ENCODE measurements around the gene BCLAF1.
"Not testable (repeated sequence)": the region's sequence is repeated elsewhere in the genome, so short reads cannot be mapped to it uniquely, and the experiment has no call there.

Gene BCLAF1

GRCh38 chr6:136250686-136251008, 39.0 kb downstream of the BCLAF1 start:
- no peak for DNase-seq (ENCODE audit: low read depth in 2 of 3, low spot score in 2 of 3)

- peak; percentile 47 to 80 (median 77) for DNase-seq (ENCODE audit: low read depth in 2 of 3, low spot score in 2 of 3)
Measured at GRCh38 chr6:136249811-136250685, 39.6 kb downstream of the BCLAF1 start, which contains the start of gene MTFR2. Gene MTFR2, minus strand, starts transcription at chr6:136250311. Its CDS starts 1,212 bp downstream, at chr6:136249099.

DNA sequence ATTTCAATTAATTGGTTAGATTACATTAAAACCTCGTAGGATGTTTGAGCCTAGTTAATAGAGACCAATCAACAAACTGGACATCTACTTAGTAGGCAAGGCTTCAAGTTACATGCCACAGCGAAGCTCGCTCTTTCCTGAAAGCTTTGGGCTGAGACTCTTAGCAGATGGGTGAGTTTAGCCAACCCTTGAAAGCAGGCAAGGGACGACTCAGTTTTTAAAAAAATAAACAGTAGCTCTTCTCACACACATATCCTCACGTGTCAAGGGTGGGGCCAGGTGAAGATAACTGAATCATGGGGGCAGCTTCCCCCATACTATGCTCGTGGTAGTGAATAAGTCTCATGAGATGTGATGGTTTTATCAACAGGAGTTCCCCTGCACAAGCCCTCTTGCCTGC, 40.3 kb downstream of the BCLAF1 start:
- no peak for DNase-seq (ENCODE audit: low read depth in 2 of 3, low spot score in 2 of 3)

DNA sequence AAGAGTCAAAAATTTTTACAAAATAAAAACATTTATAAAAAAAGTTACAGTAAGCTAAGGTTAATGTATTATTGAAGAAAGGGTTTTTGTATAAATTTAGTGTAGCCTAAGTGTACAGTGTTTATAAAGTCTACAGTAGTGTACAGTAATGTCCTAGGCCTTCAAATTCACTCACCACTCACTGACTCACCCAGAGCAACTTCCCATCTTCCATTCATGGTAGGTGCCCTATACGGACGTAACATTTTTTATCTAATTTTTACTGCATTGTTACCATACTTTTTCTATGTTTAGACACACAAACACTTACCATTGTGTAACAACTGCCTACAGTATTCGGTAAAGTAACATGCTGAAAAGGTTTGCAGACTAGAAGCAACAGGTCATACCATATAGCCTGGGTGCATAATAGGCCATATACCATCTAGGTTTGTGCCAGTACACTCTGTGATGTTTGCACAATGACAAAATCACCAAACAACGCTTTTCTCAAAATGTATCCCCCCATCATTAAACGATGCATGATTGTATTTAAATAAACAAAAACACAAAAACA, 45.5 kb downstream of the BCLAF1 start:
- no peak for DNase-seq (ENCODE audit: low read depth in 2 of 3, low spot score in 2 of 3)

GRCh38 chr6:136236466-136237293, 53.0 kb downstream of the BCLAF1 start:
- DNase-seq (ENCODE audit: low read depth in 2 of 3, low spot score in 2 of 3), result no peak

GRCh38 chr6:136235233-136235564, 54.4 kb downstream of the BCLAF1 start:
- no peak for DNase-seq (ENCODE audit: low read depth in 2 of 3, low spot score in 2 of 3)

- DNase-seq (ENCODE audit: low read depth in 2 of 3, low spot score in 2 of 3), result no peak
Measured at GRCh38 chr6:136232701-136233100, 56.9 kb downstream of the BCLAF1 start.

DNA sequence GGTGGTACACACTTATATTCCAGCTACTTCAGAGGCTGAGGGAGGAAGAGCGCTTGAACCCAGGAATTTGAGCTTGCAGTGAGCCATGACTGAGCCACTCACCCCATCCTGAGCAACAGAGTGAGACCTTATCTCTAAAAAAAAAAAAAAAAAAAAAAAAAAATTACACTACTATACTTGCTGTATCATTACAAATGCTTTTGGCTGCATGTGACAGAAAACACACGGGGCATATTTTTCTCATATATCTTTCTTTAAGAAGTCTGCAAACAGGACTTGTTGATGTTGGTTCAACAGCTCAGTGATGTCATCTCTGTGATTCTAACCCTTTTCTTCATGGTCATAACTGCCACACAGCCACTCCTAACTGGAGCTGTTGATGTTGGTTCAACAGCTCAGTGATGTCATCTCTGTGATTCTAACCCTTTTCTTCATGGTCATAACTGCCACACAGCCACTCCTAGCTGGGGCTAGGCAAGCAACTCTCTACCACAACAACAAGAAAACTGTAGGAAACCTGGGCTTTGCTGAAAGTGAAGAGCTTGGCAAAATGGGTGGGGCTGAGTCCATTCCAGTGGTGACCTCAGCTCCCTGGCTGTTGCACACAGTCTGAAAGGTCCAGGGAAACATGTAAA, 59.3 kb downstream of the BCLAF1 start:
- DNase-seq (ENCODE audit: low read depth in 2 of 3, low spot score in 2 of 3), result no peak

DNA sequence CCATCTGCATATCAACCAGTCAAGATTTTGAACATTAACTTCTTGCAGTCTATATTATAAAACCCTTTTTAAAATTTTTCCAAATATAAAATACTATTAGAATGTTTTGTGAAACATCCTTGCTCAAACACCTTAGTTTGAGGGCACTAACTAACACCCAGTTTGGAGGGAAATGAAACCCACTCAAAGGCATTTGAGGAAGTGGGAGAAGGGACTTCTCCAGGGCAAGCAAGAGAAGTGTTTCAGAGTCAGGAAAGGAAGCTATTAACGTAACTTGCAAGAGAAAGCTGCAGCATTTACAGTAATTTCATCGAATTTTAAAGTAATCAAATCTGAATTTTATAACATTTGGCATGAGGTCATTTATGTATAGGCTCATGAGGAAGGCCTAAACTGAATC, 60.8 kb downstream of the BCLAF1 start:
- no peak for DNase-seq (ENCODE audit: low read depth in 2 of 3, low spot score in 2 of 3)

GRCh38 chr6:136226674-136227377, 62.8 kb downstream of the BCLAF1 start:
- no peak for DNase-seq (ENCODE audit: low read depth in 2 of 3, low spot score in 2 of 3)

GRCh38 chr6:136226027-136226673, 63.5 kb downstream of the BCLAF1 start:
- peak in 1 of 3 experiments; percentile 34 for DNase-seq (ENCODE audit: low read depth in 2 of 3, low spot score in 2 of 3)

DNA sequence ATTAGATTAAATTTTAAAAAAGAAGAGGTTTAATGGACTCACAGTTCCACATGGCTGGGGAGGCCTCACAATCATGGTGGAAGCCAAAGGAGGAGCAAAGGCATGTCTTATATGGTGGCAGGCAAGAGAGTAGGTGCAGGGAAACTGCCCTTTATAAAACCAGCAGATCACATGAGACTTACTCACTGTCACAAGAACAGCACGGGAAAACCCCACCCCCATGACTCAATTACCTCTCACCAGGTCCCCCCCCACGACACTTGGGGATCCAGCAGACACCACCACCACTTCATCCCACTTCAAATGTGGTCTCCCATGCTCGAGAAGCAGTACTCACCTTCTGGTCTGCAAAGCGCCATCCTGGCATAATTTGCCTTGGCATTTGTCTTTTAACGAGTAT, 64.2 kb downstream of the BCLAF1 start:
- no peak for DNase-seq (ENCODE audit: low read depth in 2 of 3, low spot score in 2 of 3)

DNA sequence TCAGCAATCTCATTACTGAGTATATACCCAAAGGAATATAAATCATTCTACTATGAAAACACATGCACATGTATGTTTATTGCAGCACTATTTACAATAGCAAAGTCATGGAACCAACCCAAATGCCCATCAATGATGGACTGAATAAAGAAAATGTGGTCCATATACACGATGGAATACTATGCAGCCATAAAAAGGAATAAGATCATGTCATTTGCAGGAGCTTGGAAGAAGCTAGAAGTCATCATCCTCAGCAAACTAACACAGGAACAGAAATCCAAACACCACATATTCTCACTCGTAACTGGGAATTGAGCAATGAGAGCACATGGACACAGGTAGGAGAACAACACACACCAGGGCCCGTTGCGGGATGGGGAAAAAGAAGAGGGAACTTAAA, 64.7 kb downstream of the BCLAF1 start:
- DNase-seq (ENCODE audit: low read depth in 2 of 3, low spot score in 2 of 3), result not testable (repeated sequence)

DNA sequence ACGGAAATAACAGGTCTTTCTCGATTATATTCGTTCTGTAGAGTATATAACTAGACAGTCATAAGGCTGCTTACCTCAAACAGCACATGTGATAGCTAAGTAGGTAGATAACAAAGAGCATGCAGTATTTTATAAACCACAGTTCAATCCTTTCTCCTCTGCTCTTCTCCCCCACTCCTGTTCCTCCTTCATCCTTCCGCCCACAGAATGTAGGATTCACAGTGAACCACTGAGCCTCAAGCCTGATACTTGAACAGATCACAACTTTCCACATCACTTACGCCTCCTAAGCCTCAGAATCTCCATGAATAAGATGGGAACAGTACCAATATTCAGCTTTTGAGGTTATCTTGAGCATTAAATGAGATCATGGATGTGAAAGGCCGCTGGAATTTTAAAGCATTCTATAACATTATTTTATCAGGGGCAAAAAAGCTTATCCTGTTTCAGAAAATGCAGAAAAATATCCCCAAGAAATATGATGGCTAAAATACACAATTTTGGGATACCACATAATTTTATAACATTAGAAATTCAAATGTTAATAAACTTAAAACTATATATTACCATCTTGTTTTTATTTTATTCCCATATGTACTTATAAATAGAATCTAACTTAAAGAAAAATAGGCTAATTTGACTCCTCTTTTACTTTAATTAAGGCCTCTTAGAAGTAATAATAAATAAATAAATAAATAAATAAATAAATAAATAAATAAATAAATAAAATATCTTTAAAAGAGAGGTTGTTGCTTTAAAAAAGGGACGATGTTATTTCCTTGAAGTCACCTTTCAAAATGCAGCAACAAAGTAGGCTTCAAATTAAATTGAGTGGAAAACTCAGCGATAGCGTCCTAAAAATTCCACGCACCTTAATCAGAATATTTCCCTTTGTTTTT, 72.9 kb downstream of the BCLAF1 start:
- DNase-seq (ENCODE audit: low read depth in 2 of 3, low spot score in 2 of 3), result no peak

DNA sequence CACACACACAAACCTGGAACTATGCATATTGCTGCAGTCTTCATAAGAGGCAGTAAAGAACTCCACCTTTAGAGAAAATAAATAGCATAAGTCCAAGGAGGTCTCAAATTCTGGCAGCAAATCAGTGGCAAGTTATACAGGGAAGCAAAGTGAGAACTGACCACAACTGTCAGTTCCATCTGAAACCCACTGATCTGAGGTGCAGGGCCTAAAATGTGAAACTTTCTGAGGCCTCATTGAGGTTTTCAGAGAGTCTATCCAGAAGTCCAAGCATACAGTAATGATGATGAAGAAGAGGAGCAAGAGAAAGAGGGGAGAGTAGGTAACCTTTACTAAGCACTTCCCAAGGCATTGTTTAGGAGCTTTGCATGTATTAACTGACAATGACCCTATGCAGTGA, 75.8 kb downstream of the BCLAF1 start:
- no peak for DNase-seq (ENCODE audit: low read depth in 2 of 3, low spot score in 2 of 3)

GRCh38 chr6:136213012-136213539, 76.6 kb downstream of the BCLAF1 start:
- DNase-seq (ENCODE audit: low read depth in 2 of 3, low spot score in 2 of 3), result no peak

- no peak for DNase-seq (ENCODE audit: low read depth in 2 of 3, low spot score in 2 of 3)
Measured at GRCh38 chr6:136212608-136213007, 77.0 kb downstream of the BCLAF1 start.

DNA sequence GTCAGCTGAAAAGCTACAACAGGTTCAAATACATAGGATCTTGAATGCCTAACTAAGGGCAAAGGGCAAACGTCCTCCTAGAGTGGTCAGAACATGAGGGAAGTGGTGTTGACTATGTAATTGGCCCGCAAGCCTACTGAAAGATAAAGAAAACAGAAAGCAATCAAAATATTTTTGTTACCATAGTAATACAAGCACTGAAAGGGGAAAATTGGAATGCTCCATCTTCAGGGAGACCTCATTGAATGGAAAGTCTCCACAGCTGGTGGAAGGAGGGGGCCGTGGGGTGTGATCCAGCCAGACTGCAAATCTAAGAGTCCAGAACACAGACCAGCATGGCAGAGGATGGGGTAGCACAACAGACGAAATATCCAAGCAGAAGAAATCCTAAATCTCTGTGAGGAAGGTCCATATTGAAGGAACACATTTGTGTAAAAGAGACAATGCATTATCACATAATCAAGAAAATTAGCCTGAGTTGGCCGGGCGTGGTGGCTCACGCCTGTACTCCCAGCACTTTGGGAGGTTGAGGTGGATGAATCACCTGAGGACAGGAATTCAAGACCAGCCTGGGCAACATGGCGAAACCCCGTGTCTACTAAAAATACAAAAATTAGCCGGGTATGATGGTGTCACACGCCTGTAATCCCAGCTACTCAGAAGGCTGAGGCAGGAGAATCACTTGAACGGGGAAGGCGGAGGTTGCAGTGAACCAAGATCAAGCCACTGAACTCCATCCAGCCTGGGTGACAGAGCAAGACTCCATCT, 79.1 kb downstream of the BCLAF1 start:
- DNase-seq (ENCODE audit: low read depth in 2 of 3, low spot score in 2 of 3), result no peak
